ENCODE data around the gene ZCCHC10.

The ZCCHC10 gene

DNA sequence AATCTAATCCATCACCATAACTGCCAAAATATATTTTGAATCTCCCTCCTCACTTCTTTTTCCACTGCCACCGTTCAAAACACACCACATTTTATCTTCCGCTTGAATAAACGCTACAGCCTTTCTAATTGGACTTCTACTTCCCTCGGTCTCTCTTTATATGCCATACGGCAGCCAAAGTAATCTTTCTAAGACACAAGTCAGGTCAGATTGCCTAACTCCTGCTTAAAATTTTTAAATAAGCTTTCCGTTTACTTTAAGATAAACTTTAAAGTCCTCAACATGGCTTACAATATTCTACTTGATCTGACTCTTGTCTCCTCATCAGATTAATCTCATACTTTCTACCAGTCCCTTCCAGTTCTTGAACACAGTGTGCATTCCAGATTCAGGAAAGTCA, 72.6 kb downstream of the ZCCHC10 start:
- TF ChIP-seq L3MBTL2 (conservative IDR thresholded peaks at IDR 0.05) (no peak), CTBP1 (IDR thresholded peaks at IDR 0.05; ENCODE audit: borderline replicate concordance) (no peak), FOXK2 (IDR thresholded peaks at IDR 0.05) (no peak), TARDBP (IDR thresholded peaks at IDR 0.05) (no peak), BHLHE40 (IDR thresholded peaks at IDR 0.05; ENCODE audit: borderline replicate concordance) (no peak), LEF1 (IDR thresholded peaks at IDR 0.05; ENCODE audit: borderline replicate concordance) (no peak), FOXM1 (IDR thresholded peaks at IDR 0.05; ENCODE audit: borderline replicate concordance) (no peak), FOXA1 (IDR thresholded peaks at IDR 0.05) (no peak), ZNF384 (IDR thresholded peaks at IDR 0.05) (no peak), HDGF (IDR thresholded peaks at IDR 0.05; ENCODE audit: borderline replicate concordance) (no peak)
- CTCF ChIA-PET, result no interaction called here
- DNase-seq (ENCODE audit: extremely low spot score), result no peak
- POLR2A ChIA-PET, result interaction anchor here (2.9 kb wide), 1 partner anchor 10 kb away, joined by 8 read pairs; the partner anchor contains the start of gene AFF4

DNA sequence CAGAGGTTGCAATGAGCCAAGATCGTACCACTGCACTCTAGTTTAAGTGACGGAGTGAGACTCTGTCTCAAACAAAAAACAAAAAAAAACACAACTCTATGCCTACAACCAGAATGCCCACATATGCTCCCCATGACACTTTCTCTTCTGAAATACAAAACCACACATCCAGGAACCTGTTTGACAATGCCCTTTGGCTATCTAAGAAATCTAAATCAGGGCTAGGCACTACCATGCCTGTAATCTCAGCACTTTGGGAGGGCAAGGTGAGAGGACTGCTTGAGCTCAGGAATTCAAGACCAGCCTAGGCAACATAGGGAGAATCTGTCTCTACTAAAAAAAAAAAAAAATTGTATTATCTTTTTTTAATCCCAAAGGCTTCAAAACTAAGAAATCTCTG, 73.5 kb downstream of the ZCCHC10 start:
- CTCF ChIA-PET, result no interaction called here
- POLR2A ChIA-PET, result interaction anchor here (2.9 kb wide), 1 partner anchor 11 kb away, joined by 8 read pairs; the partner anchor contains the start of gene AFF4
- TF ChIP-seq HDGF (IDR thresholded peaks at IDR 0.05; ENCODE audit: borderline replicate concordance), result no peak
- no peak for TF ChIP-seq CTBP1 (IDR thresholded peaks at IDR 0.05; ENCODE audit: borderline replicate concordance)
- TF ChIP-seq TARDBP (IDR thresholded peaks at IDR 0.05), result no peak
- TF ChIP-seq ZNF384 (IDR thresholded peaks at IDR 0.05), result no peak
- no peak for TF ChIP-seq LEF1 (IDR thresholded peaks at IDR 0.05; ENCODE audit: borderline replicate concordance)
- no peak for TF ChIP-seq ARNT (IDR thresholded peaks at IDR 0.05)
- TF ChIP-seq, protein P1, sequence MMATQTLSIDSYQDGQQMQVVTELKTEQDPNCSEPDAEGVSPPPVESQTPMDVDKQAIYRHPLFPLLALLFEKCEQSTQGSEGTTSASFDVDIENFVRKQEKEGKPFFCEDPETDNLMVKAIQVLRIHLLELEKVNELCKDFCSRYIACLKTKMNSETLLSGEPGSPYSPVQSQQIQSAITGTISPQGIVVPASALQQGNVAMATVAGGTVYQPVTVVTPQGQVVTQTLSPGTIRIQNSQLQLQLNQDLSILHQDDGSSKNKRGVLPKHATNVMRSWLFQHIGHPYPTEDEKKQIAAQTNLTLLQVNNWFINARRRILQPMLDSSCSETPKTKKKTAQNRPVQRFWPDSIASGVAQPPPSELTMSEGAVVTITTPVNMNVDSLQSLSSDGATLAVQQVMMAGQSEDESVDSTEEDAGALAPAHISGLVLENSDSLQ (IDR thresholded peaks at IDR 0.05), result no peak
- no peak for TF ChIP-seq ELF4 (IDR thresholded peaks at IDR 0.05)
- TF ChIP-seq SP1 (IDR thresholded peaks at IDR 0.05), result no peak
- TF ChIP-seq L3MBTL2 (conservative IDR thresholded peaks at IDR 0.05), result no peak
- TF ChIP-seq BHLHE40 (IDR thresholded peaks at IDR 0.05; ENCODE audit: borderline replicate concordance), result no peak
- DNase-seq (ENCODE audit: extremely low spot score), result no peak

DNA sequence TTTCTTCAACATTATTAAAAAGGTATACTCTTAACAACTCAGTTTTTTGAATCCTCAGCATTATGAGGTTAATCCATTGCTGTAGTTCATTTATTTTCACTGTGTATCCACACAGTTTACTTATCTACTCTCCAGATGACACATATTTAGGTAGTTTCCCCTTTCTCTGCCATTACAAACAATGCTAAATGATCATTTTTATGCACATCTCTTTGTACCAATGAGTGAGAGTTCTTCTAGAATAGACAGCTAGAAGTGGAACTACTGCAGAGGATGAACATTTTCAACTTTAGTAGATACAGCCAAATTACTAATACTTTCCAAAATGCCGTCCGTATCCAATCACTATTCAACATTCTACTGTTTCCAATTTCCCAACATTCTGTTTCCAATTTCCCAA, 74.5 kb downstream of the ZCCHC10 start:
- TF ChIP-seq HDGF (IDR thresholded peaks at IDR 0.05; ENCODE audit: borderline replicate concordance), result no peak
- no peak for TF ChIP-seq ARNT (IDR thresholded peaks at IDR 0.05)
- no peak for TF ChIP-seq ZNF384 (IDR thresholded peaks at IDR 0.05)
- TF ChIP-seq ELF4 (IDR thresholded peaks at IDR 0.05), result no peak
- DNase-seq (ENCODE audit: extremely low spot score), result no peak
- ChIA-PET CTCF (no interaction called here), POLR2A (interaction anchor here (2.9 kb wide), 1 partner anchor 12 kb away, joined by 8 read pairs; the partner anchor contains the start of gene AFF4)

DNA sequence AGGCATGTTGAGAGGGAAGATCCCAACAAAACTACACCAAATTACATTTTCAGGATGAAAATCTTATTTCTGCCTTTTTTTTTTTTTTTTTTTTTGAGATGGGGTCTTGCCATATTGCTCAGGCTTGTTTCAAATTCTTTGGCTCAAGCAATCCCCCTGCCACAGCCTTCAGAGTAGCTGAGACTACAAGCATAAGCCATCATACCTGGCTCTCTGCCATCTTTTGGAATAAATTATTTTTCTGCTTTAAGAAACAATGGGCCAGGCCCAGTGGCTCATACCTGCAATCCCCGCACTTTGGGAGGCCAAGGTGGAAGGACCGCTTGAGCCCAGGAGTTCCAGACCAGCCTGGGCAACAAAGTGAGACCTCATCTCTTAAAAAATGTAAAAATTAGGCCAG, 77.2 kb downstream of the ZCCHC10 start:
- no peak for TF ChIP-seq CTBP1 (IDR thresholded peaks at IDR 0.05; ENCODE audit: borderline replicate concordance)
- TF ChIP-seq NFRKB (IDR thresholded peaks at IDR 0.05), result no peak
- TF ChIP-seq, protein P1 (IDR thresholded peaks at IDR 0.05), result no peak
- no peak for TF ChIP-seq FOXA1 (IDR thresholded peaks at IDR 0.05)
- no peak for TF ChIP-seq ARNT (IDR thresholded peaks at IDR 0.05)
- no peak for TF ChIP-seq FOXM1 (IDR thresholded peaks at IDR 0.05; ENCODE audit: borderline replicate concordance)
- TF ChIP-seq ZNF384 (IDR thresholded peaks at IDR 0.05), result no peak
- TF ChIP-seq SUZ12 (IDR thresholded peaks at IDR 0.05), result no peak
- no peak for TF ChIP-seq FOXK2 (IDR thresholded peaks at IDR 0.05)
- ChIA-PET CTCF (no interaction called here), POLR2A (no interaction called here)
- DNase-seq (ENCODE audit: extremely low spot score), result no peak

DNA sequence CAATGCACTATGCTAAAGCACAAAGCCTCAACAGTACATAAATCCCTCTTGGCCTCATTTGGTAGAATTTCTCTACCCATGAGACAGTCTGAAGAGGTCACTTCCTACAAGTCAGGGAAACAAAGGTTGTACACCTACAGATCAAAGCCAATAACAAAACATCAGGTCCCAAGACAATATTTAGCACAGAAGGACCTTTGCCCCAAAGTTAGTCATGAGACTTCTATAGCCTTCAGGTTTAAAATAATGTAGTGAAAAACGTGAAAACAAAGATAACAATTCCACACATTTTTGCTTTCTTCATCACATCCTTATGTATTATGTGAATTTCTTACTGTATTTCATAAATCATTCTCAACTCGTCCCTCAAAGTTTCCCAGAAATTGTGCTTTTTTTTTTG, 78.7 kb downstream of the ZCCHC10 start:
- ChIA-PET CTCF (no interaction called here), POLR2A (no interaction called here)
- TF ChIP-seq BHLHE40 (IDR thresholded peaks at IDR 0.05; ENCODE audit: borderline replicate concordance) (no peak), CTBP1 (IDR thresholded peaks at IDR 0.05; ENCODE audit: borderline replicate concordance) (no peak), FOXA1 (IDR thresholded peaks at IDR 0.05) (no peak), SP1 (IDR thresholded peaks at IDR 0.05) (no peak), LEF1 (IDR thresholded peaks at IDR 0.05; ENCODE audit: borderline replicate concordance) (no peak), ZNF384 (IDR thresholded peaks at IDR 0.05) (no peak), SUZ12 (IDR thresholded peaks at IDR 0.05) (no peak), FOXK2 (IDR thresholded peaks at IDR 0.05) (no peak), L3MBTL2 (conservative IDR thresholded peaks at IDR 0.05) (no peak), HDGF (IDR thresholded peaks at IDR 0.05; ENCODE audit: borderline replicate concordance) (no peak)
- DNase-seq (ENCODE audit: extremely low spot score), result no peak
